ENCODE results near the gene MGA. TPM values are rescaled to one million over a fixed set of nuclear protein-coding genes. Genes with fewer than 3 reads are reported as not detected.

MGA gene
- total and polyA plus RNA-seq, 2 donors (not counting 3 experiments of a cell fraction or from before 2014, with no cell fraction given): 4.1 to 36.5 TPM

- no peaks in the 10 kb centered on the region for H3K9me1 ChIP-seq (replicated peaks; ENCODE audit: control insufficient read depth, extremely low read depth, insufficient read depth, low read length)
- TSS peak; percentile 80 for BruUV-seq (replicated peaks)
- TF ChIP-seq MYC (IDR thresholded peaks at IDR 0.05; ENCODE audit: low read depth, low read length) (no peak), GATA2 (IDR thresholded peaks at IDR 0.05; ENCODE audit: insufficient read depth, insufficient read length, low read depth, low read length) (peak; percentile 24), JUN (IDR thresholded peaks at IDR 0.05; ENCODE audit: borderline replicate concordance, insufficient read depth, insufficient read length, low read depth) (peak; percentile 64), POLR2A (IDR thresholded peaks at IDR 0.05; ENCODE audit: low read depth, low read length) (no peak), MAX (IDR thresholded peaks at IDR 0.05; ENCODE audit: insufficient read depth, insufficient read length) (no peak), FOS (IDR thresholded peaks at IDR 0.05; ENCODE audit: borderline replicate concordance, insufficient read depth, low read length) (peak; percentile 86), CTCF (IDR thresholded peaks at IDR 0.05; ENCODE audit: extremely low read depth in 1 of 2, insufficient read depth in 1 of 2, low read depth in 1 of 2, low read length in 2 of 2) (no peak), POLR2AphosphoS5 (IDR thresholded peaks at IDR 0.05; ENCODE audit: insufficient read depth, low read depth, low read length) (peak; percentile 33), EZH2 (IDR thresholded peaks at IDR 0.05; ENCODE audit: borderline replicate concordance, low read depth, low read length, severe bottlenecking) (no peak)
- H3K79me2 ChIP-seq (ENCODE audit: control insufficient read depth, insufficient read depth, low read length): peaks cover 64% of the 10 kb centered on the region
- H3K9ac ChIP-seq (replicated peaks; ENCODE audit: extremely low read depth, insufficient read depth, low read length): peak overlapping the region; percentile 16
- H3K4me3 ChIP-seq (replicated peaks in 1 of 3; ENCODE audit: insufficient read depth in 1 of 3, low read depth in 1 of 3, low read length in 3 of 3): peak overlapping the region in 2 of 3 experiments; percentile 14 to 36
- peak; percentile 72 for DNase-seq (ENCODE audit: low read depth, low spot score)
- no peaks in the 10 kb centered on the region for H3K27me3 ChIP-seq (ENCODE audit: control insufficient read depth in 2 of 2, insufficient read depth in 2 of 2, low read length in 2 of 2)
- H4K20me1 ChIP-seq (replicated peaks; ENCODE audit: control insufficient read depth, extremely low read depth, insufficient read depth, low read length): no peaks in the 10 kb centered on the region
- no peaks in the 10 kb centered on the region for H3K9me3 ChIP-seq (replicated peaks; ENCODE audit: control insufficient read depth, insufficient read depth, low read length)
- intact Hi-C loops (cut with micrococcal nuclease): no loop called here
- H2AFZ ChIP-seq (ENCODE audit: low read depth, low read length): no peak overlapping the region
- H3K4me2 ChIP-seq (ENCODE audit: insufficient read depth, low read length): peak overlapping the region; percentile 99
- POLR2A ChIA-PET: interaction anchor here (0.9 to 1.8 kb wide), 4 partner anchors 12 to 32 kb away, joined by 3 to 10 read pairs (median 6); no protein-coding TSS in a partner anchor
- no peaks in the 10 kb centered on the region for H3K36me3 ChIP-seq (ENCODE audit: control insufficient read depth in 2 of 2, extremely low read depth in 1 of 2, insufficient read depth in 2 of 2, low read length in 2 of 2)
- dilution Hi-C loops (cut with MboI; ENCODE audit: extremely low pct_ligation_motif_present, low sequenced_read_pairs): no loop called here
- CTCF ChIA-PET: interaction anchor here (1.3 to 13.5 kb wide), 7 partner anchors 9 to 312 kb away, joined by 4 to 754 read pairs (median 5); no protein-coding TSS in a partner anchor
- H3K27ac ChIP-seq (ENCODE audit: insufficient read depth, low read depth, low read length): peak overlapping the region; percentile 63
- no peak for FAIRE-seq
- H3K4me1 ChIP-seq (ENCODE audit: control insufficient read depth, extremely low read depth, insufficient read depth, low read length): peaks cover 70% of the 10 kb centered on the region
These were observed 117.3 kb downstream of the MGA start for GRCh38 chr15:41777421-41777973.

All from endothelial cell of umbilical vein (primary cell).